HG03095 (cell line): ENCODE results near the gene SEC24B.
A peak's percentile ranks its signal among the peaks of the same experiment; 100 is the strongest.
"Not testable (repeated sequence)": the region's sequence is repeated elsewhere in the genome, so short reads cannot be mapped to it uniquely, and the experiment has no call there.

Experiments
- ATAC-seq: cut with Tn5 transposase; IDR thresholded peaks from one replicate; pipeline ENCODE4 v1.9.1; 2021; ENCODE audit warnings: moderate library complexity; ENCODE audit not compliant: unreplicated experiment

The SEC24B gene

DNA sequence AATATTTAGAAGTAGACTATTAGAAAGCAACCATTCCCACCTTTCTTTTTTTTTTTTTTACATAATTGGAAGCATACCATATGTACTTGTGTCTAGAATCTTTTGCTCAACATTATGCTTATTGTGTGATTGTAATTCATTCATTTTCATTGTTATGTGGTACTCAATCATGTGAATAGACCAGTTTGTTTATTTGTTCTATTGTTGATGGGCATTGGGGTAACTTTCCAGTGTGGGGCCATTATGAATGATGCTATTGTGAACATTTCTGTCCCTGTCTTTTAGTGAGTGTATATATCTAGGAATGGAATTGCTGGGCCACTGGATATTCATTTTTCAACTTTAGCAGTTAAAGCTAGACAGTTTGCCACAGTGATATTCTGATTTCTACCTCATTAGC lies 63.9 kb downstream of the SEC24B start:
- ATAC-seq, result no peak

GRCh38 chr4:109499513-109499912 lies 65.9 kb downstream of the SEC24B start:
- no peak for ATAC-seq

GRCh38 chr4:109506890-109507289 lies 73.3 kb downstream of the SEC24B start:
- ATAC-seq, result no peak

DNA sequence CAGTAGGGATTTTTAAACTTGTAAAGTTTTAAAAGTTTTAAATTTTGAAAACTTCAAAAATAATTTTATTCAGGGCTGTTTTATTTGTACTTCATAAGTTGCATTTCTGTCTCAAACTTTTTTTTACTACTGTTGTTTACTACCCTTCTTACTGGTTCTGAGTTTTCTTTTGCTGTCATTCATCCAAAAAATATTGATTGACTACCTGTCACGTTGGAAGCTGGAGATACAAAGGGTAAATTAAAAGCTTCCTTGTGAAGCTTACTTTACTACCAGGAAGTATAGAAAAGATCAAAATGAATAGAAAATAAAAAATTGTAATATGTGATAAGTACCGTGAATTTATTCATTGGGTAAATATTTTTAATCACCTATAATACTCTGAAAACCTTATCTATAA lies 77.1 kb downstream of the SEC24B start:
- ATAC-seq, result no peak

- ATAC-seq, result no peak
Measured at GRCh38 chr4:109511414-109511813, 77.8 kb downstream of the SEC24B start.

DNA sequence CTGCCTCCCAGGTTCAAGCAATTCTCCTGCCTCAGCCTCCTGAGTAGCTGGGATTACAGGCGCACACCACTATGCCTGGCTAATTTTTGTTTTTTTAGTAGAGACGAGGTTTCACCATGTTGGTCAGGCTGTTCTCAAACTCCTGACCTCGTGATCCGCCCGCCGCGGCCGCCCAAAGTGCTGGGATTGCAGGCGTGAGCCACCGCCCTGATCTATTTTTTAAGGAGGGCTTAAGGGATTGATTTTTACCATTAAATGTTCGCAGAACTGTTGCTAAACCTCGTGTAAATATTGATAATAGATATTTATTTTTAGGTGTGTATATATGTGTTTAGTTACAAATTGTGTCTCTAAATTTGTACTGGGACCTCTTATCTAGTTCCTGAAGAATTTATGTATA lies 79.8 kb downstream of the SEC24B start:
- not testable (repeated sequence) for ATAC-seq

DNA sequence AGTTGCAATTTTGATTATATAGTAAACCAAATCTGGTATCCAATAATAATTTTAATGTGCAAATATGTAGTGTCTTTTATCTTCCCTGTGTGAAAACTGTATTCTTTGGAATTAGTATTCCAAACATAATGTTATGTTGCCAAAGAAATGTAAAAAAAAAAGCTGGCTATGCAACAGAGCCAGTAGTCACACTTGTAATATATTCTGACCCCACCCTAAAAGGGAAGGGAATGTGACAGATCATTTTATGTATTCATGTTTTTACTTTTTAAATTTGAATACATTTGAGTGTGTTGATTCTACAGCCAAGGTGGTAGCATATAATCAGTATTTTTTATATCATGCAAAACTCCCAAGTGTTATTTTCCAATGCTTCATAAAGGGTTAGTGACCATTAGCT lies 98.6 kb downstream of the SEC24B start:
- no peak for ATAC-seq

- no peak for ATAC-seq
Measured at GRCh38 chr4:109545401-109545800, 111.8 kb downstream of the SEC24B start.

DNA sequence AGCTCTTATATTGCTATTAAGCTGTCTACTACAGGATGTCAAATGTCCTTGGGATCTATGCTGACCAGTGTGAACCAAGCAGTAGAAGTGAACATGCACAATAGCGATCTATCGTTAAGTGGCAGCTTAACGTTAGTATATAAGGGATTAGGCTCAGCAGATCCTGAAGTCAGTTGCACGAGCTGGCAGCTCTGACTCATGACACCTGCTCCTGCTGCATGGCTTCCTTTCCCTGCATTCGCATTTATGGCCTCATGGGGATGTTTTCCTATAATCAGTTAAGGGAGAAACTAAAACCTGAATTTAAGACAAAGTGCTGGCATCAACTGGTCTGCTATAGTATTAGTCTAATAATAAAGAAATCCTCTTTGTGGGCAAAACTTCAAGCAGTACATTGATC lies 113.8 kb downstream of the SEC24B start:
- ATAC-seq, result no peak

- ATAC-seq, result no peak
Measured at GRCh38 chr4:109548655-109549054, 115.0 kb downstream of the SEC24B start.

DNA sequence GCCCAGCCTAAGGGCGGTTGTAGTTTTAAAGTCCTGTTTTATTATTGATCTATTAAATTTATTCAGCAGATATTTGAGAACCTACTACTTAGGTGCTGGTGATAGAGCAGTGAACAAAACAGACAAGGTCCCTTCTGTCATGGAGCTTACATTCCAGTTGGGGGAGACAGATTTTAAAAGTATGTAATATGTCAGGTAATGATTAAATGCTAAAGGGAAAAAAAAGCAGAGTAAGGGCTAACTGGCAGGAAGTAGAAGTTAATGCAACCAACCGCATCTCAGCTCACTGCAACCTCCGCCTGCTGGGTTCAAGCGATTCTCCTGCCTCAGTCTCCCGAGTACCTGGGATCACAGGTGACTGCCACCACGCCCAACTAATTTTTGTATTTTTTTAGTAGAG lies 118.6 kb downstream of the SEC24B start:
- ATAC-seq, result no peak

DNA sequence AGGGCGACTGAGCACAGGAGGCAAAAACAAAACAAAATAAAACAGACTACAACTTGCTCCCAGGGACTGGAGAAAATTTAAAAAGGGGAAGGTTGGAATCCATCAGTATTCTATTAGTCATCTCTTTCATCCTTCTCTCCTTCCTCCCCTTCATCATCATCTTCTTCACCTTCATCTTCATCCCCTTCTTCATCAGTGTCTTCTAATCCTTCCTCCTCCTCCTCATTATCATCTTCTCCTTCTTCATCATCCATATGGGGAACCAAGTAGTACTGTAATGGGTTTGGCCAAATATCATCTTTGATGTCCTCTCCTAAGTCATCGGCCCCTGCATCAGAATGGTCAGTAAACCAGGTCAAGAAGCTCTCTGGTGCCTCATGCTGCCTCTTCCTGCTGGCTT lies 119.5 kb downstream of the SEC24B start:
- ATAC-seq, result no peak

GRCh38 chr4:109554971-109555370 lies 121.4 kb downstream of the SEC24B start:
- ATAC-seq, result no peak

DNA sequence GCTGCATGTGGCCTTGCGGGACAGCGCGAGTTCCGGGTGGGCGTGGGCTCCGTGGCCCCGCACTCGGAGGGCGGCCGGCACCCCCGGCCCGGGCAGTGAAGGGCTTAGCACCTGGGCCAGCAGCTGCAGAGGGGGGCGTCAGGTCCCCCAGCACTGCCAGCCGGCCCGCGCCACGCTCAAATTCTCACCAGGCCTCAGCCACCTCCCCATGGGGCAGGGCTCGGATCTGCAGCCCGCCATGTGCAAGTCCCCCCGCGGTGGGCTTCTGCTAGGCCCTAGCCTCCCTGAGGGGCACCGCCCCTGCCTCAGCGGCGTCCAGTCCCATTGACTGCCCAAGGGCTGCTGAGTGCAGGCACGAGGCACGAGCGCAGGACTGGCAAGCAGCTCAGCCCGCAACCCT lies 123.8 kb downstream of the SEC24B start:
- ATAC-seq, result no peak

- not testable (repeated sequence) for ATAC-seq
Measured at GRCh38 chr4:109558095-109558494, 124.5 kb downstream of the SEC24B start.

DNA sequence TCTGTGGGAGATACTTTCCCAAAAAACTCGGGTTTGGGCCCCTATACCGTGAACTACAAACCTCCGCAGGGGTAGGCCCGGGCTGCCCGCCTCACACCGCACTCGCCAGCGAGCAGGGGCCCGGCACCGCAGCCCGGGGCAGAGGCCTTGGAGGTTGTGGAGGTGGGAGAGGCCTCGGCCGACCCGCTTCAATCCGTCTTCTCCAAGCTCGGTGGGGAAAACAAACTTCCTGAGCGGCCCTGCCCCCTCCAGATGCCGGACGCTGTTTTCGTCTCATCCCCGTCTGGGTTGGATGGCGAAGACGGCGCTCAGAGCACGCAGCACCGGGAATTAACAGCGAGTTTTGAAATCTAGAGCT lies 126.0 kb downstream of the SEC24B start:
- ATAC-seq, result peak; percentile 13

- ATAC-seq, result peak; percentile 88
Measured at GRCh38 chr4:109559983-109560686, 126.5 kb downstream of the SEC24B start, which contains the start of gene MCUB. Gene MCUB, plus strand, starts transcription at chr4:109560246. Its CDS starts 92 bp downstream, at chr4:109560338.

DNA sequence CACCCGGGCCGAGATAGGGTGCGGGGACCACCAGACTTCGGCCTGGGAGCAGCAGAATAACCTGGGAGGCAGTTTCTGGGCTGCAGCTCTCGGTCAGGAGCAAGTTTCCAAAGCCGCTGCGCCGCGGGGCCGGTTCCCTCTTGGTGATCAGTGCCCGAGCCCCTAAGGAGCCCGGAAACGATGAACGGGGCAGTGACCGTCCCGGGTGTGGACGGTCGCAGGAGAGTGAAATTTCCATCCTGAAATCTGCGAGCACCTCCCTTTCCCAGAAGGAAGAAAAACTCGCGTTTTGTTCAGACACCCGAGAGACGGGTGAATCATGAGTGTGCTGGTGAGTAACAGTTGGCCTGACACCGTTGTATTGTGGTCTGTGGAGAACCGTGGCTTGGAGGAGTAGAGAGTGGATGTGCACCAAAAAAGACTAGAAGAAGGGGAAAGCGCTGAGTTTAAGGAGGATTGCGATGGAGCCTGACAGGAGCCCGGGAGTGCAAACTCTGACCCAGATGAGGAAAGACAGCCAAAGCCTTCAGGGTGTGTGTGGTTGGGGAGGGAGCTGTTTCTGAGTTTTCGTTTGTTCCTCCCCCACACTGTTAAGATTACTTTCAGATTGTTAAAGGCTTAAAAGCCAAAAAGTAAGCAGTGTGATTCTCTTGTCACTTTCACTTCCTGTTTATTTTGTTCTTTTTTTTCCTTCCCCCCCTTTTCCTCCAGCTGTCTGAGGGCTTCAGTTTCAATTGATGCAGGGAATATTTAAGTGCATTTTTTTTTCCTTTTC lies 127.3 kb downstream of the SEC24B start:
- ATAC-seq, result peak; percentile 64

GRCh38 chr4:109562457-109563239 lies 129.0 kb downstream of the SEC24B start:
- ATAC-seq, result no peak

DNA sequence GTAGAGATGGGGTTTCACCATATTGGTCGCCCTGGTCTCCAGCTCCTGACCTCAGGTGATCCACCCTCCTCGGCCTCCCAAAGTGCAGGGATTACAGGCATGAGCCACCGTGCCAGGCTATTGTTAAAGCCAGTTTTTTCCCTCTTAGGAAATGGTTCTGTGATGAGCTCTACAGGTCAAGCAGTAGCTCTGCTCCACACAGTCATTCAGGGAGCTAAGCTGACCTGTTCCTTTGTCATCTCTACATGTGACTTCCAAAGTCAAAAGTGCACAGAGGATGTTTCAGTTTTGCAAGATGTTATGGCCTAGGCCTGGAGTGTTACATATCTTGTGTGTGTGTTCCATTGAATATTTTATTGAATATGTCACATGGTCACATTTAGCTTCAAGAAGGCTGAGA lies 137.9 kb downstream of the SEC24B start:
- no peak for ATAC-seq

GRCh38 chr4:109572154-109572553 lies 138.5 kb downstream of the SEC24B start:
- ATAC-seq, result no peak

GRCh38 chr4:109574443-109574850 lies 140.8 kb downstream of the SEC24B start:
- ATAC-seq, result no peak
